ENCODE measurements around the gene KRTAP3-1.

DNA sequence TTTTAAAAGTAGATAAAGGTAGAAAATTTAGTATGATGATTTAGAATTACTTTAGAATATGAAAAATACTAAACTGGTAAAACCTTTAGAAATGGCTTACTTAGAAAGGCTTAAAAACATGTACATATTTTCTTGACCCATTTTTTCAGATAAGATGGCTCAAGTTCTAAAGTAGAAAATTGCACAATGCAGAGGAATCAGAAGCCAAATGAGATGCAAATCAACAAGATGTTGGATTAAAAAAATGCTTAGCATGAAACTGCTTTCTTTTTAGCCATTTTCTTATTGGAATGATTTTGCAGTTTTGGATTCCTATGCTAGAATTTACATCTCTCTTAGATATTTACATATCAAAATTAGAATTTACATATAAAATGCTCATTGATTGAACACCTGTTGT, 1.5 kb upstream of the KRTAP3-1 start:
- no peak for TF ChIP-seq CTCF (IDR thresholded peaks at IDR 0.05)
- no peak for TF ChIP-seq POLR2A (IDR thresholded peaks at IDR 0.05)
- no peak for TF ChIP-seq POLR2AphosphoS5 (IDR thresholded peaks at IDR 0.05)

Measured in sigmoid colon (tissue), 4 donors.